ENCODE results near the gene B4GALT4.
A peak's percentile ranks its signal among the peaks of the same experiment; 100 is the strongest.
"Not testable (repeated sequence)": the region's sequence is repeated elsewhere in the genome, so short reads cannot be mapped to it uniquely, and the experiment has no call there.

Gene B4GALT4

DNA sequence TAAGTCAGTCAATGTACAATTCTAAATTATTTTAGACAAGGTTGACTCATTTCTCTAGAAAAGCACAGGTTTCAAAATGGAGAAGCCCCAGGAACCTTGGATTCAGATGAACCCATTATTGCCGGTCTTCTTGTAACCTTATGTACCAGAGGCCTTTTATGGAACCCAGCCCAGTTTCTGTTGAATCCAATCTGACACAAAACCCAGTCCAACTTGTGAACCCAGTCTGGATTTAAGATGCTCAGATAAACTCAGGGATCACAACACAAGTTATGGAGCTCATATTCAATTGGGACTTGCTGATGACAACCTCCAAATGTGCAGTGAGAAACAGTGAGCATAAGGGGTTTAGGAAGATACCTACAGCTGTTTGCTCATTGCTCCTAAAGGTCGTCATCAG lies 16.4 kb upstream of the B4GALT4 start:
- Histone ChIP-seq H3K4me1 (ENCODE audit: control insufficient read depth, low read depth, low read length) (peaks cover 41% of the 10 kb centered on the region), H3K9me3 (ENCODE audit: control insufficient read depth, low read depth, low read length) (no peaks in the 10 kb centered on the region), H3K27me3 (ENCODE audit: control insufficient read depth, insufficient read depth, low read length) (no peaks in the 10 kb centered on the region), H3K36me3 (ENCODE audit: control insufficient read depth, low read depth, low read length) (no peaks in the 10 kb centered on the region), H3K9ac (ENCODE audit: low read length) (no peak overlapping the region), H3K27ac (ENCODE audit: low read length) (no peak overlapping the region), H3K4me3 (ENCODE audit: low read length) (no peak overlapping the region)

- no peaks in the 10 kb centered on the region for H3K9me3 ChIP-seq (ENCODE audit: control insufficient read depth, low read depth, low read length)
- no peak overlapping the region for H3K9ac ChIP-seq (ENCODE audit: low read length)
- H3K36me3 ChIP-seq (ENCODE audit: control insufficient read depth, low read depth, low read length) = no peaks in the 10 kb centered on the region
- no peak overlapping the region for H3K27ac ChIP-seq (ENCODE audit: low read length)
- peaks cover 35% of the 10 kb centered on the region for H3K4me1 ChIP-seq (ENCODE audit: control insufficient read depth, low read depth, low read length)
- no peaks in the 10 kb centered on the region for H3K27me3 ChIP-seq (ENCODE audit: control insufficient read depth, insufficient read depth, low read length)
- H3K4me3 ChIP-seq (ENCODE audit: low read length) = no peak overlapping the region
Observed at GRCh38 chr3:119255214-119255613, 14.5 kb upstream of the B4GALT4 start.

- Histone ChIP-seq H3K9me3 (ENCODE audit: control insufficient read depth, low read depth, low read length) (peaks cover 10% of the 10 kb centered on the region), H3K9ac (ENCODE audit: low read length) (no peak overlapping the region), H3K4me1 (ENCODE audit: control insufficient read depth, low read depth, low read length) (no peaks in the 10 kb centered on the region), H3K27ac (ENCODE audit: low read length) (no peak overlapping the region), H3K36me3 (ENCODE audit: control insufficient read depth, low read depth, low read length) (no peaks in the 10 kb centered on the region), H3K27me3 (ENCODE audit: control insufficient read depth, insufficient read depth, low read length) (no peaks in the 10 kb centered on the region), H3K4me3 (ENCODE audit: low read length) (no peak overlapping the region)
Observed at GRCh38 chr3:119245778-119246177, 5.1 kb upstream of the B4GALT4 start.

DNA sequence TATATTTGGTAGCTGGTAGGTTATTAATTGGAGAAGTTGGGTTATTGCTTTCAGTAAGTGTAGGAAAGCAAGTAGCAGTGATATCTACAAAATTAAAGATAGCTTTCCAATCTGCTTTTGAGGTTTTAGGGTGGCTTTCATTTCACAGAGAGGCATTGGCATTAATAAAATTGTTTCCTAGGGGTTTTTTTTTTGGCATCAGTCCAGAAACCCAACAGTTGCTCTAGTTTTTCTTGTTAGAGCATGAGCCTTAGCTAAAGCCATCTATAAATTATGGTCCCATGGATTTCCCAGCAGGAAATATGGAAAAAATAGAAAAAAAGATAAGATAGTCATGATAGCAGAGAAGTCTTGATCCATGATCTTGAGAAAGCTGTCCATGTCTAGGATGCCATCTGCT lies 3.0 kb upstream of the B4GALT4 start:
- Histone ChIP-seq H3K36me3 (ENCODE audit: control insufficient read depth, low read depth, low read length) (no peaks in the 10 kb centered on the region), H3K4me3 (ENCODE audit: low read length) (no peak overlapping the region), H3K9me3 (ENCODE audit: control insufficient read depth, low read depth, low read length) (peaks cover 5% of the 10 kb centered on the region), H3K27me3 (ENCODE audit: control insufficient read depth, insufficient read depth, low read length) (no peaks in the 10 kb centered on the region), H3K4me1 (ENCODE audit: control insufficient read depth, low read depth, low read length) (no peaks in the 10 kb centered on the region), H3K27ac (ENCODE audit: low read length) (no peak overlapping the region), H3K9ac (ENCODE audit: low read length) (no peak overlapping the region)

GRCh38 chr3:119243058-119243529 lies 2.4 kb upstream of the B4GALT4 start:
- H3K4me3 ChIP-seq (ENCODE audit: low read length); H3K9me3 ChIP-seq (ENCODE audit: control insufficient read depth, low read depth, low read length); H3K4me1 ChIP-seq (ENCODE audit: control insufficient read depth, low read depth, low read length); H3K36me3 ChIP-seq (ENCODE audit: control insufficient read depth, low read depth, low read length); H3K9ac ChIP-seq (ENCODE audit: low read length); H3K27me3 ChIP-seq (ENCODE audit: control insufficient read depth, insufficient read depth, low read length); H3K27ac ChIP-seq (ENCODE audit: low read length): not testable (repeated sequence)

DNA sequence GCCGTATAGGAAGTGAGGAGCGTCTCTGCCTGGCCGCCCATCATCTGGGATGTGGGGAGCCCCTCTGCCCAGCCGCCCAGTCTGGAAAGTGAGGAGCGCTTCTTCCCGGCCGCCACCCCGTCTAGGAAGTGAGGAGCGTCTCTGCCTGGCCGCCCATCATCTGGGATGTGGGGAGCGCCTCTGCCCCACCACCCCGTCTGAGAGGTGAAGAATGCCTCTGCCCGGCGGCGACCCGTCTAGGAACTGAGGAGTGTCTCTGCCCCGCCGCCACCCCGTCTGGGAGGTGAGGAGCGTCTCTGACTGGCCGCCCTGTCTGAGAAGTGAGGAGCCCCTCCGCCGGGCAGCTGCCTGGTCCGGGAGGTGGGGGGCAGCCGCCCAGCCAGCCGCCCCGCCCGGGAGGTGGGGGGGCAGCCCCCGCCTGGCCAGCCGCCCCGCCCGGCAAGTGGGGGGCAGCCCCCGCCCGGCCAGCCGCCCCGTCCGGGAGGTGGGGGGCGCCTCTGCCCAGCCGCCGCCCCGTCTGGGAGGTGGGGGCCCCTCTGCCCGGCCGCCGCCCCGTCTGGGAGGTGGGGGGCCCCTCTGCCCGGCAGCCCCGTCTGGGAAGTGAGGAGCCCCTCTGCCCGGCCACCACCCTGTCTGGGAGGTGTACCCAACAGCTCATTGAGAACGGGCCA lies 1.8 kb upstream of the B4GALT4 start:
- H3K9me3 ChIP-seq (ENCODE audit: control insufficient read depth, low read depth, low read length); H3K4me1 ChIP-seq (ENCODE audit: control insufficient read depth, low read depth, low read length); H3K9ac ChIP-seq (ENCODE audit: low read length); H3K27ac ChIP-seq (ENCODE audit: low read length); H3K4me3 ChIP-seq (ENCODE audit: low read length); H3K36me3 ChIP-seq (ENCODE audit: control insufficient read depth, low read depth, low read length); H3K27me3 ChIP-seq (ENCODE audit: control insufficient read depth, insufficient read depth, low read length): not testable (repeated sequence)

- no peaks in the 10 kb centered on the region for H3K4me1 ChIP-seq (ENCODE audit: control insufficient read depth, low read depth, low read length)
- peak overlapping the region; percentile 73 for H3K4me3 ChIP-seq (ENCODE audit: low read length)
- peak overlapping the region; percentile 64 for H3K9ac ChIP-seq (ENCODE audit: low read length)
- H3K9me3 ChIP-seq (ENCODE audit: control insufficient read depth, low read depth, low read length) = no peaks in the 10 kb centered on the region
- H3K27me3 ChIP-seq (ENCODE audit: control insufficient read depth, insufficient read depth, low read length) = no peaks in the 10 kb centered on the region
- H3K27ac ChIP-seq (ENCODE audit: low read length) = no peak overlapping the region
- H3K36me3 ChIP-seq (ENCODE audit: control insufficient read depth, low read depth, low read length) = peaks cover 23% of the 10 kb centered on the region
Observed at GRCh38 chr3:119240101-119240590, 532 bp downstream of the B4GALT4 start.

DNA sequence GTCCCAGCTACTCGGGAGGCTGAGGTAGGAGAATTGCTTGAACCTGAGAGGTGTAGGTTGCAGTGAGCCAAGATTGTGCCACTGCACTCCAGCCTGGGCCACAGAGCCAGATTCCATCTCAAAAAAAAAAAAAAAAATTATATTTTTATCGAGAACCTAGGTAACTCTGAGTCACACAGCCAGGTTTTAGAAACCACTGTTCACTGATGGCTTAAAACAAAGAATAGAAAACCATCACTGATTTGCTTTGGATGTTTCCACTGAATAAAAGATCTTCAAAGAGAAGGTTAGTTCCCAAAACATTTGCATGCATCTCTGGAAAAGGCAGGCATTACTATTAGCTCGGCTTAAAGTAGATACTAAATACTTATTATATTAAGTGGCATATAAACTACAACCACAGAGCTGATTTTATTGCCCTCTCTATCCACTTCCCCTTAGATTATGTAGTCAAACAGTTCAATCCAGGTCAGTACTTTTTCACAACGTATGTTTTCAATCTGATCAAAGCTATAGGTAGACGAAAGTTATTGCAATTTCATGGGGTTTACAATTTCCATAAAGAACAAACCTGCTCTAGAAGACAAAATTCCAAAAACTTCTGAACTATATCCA lies 1.4 kb downstream of the B4GALT4 start:
- Histone ChIP-seq H3K36me3 (ENCODE audit: control insufficient read depth, low read depth, low read length) (peaks cover 30% of the 10 kb centered on the region), H3K27me3 (ENCODE audit: control insufficient read depth, insufficient read depth, low read length) (no peaks in the 10 kb centered on the region), H3K9me3 (ENCODE audit: control insufficient read depth, low read depth, low read length) (no peaks in the 10 kb centered on the region), H3K4me3 (ENCODE audit: low read length) (peak overlapping the region; percentile 73), H3K9ac (ENCODE audit: low read length) (peak overlapping the region; percentile 64), H3K27ac (ENCODE audit: low read length) (no peak overlapping the region), H3K4me1 (ENCODE audit: control insufficient read depth, low read depth, low read length) (no peaks in the 10 kb centered on the region)

DNA sequence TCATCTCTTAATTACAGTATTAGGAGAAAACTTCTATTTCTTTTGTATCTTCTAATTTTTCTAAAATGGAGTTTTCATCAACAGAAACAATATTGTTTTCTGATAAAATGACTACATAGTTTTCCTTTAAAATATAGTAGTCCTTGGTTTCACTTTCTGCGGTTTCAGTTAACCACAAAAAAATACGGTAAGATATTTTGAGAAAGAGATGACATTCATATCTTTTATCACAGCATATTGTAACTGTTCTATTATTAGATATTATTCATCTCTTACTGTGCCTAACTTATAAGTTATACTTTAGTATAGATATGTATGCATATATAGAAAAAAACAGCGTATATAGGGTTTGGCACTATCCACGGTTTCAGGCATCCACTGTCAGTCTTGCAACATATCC lies 2.3 kb downstream of the B4GALT4 start:
- Histone ChIP-seq H3K4me3 (ENCODE audit: low read length) (peak overlapping the region; percentile 27), H3K9ac (ENCODE audit: low read length) (no peak overlapping the region), H3K9me3 (ENCODE audit: control insufficient read depth, low read depth, low read length) (no peaks in the 10 kb centered on the region), H3K36me3 (ENCODE audit: control insufficient read depth, low read depth, low read length) (peaks cover 31% of the 10 kb centered on the region), H3K4me1 (ENCODE audit: control insufficient read depth, low read depth, low read length) (no peaks in the 10 kb centered on the region), H3K27me3 (ENCODE audit: control insufficient read depth, insufficient read depth, low read length) (no peaks in the 10 kb centered on the region), H3K27ac (ENCODE audit: low read length) (no peak overlapping the region)

- Histone ChIP-seq H3K27me3 (ENCODE audit: control insufficient read depth, insufficient read depth, low read length) (no peaks in the 10 kb centered on the region), H3K27ac (ENCODE audit: low read length) (no peak overlapping the region), H3K4me3 (ENCODE audit: low read length) (no peak overlapping the region), H3K36me3 (ENCODE audit: control insufficient read depth, low read depth, low read length) (peaks cover 38% of the 10 kb centered on the region), H3K9me3 (ENCODE audit: control insufficient read depth, low read depth, low read length) (no peaks in the 10 kb centered on the region), H3K9ac (ENCODE audit: low read length) (no peak overlapping the region), H3K4me1 (ENCODE audit: control insufficient read depth, low read depth, low read length) (no peaks in the 10 kb centered on the region)
Observed at GRCh38 chr3:119237299-119237698, 3.4 kb downstream of the B4GALT4 start.

DNA sequence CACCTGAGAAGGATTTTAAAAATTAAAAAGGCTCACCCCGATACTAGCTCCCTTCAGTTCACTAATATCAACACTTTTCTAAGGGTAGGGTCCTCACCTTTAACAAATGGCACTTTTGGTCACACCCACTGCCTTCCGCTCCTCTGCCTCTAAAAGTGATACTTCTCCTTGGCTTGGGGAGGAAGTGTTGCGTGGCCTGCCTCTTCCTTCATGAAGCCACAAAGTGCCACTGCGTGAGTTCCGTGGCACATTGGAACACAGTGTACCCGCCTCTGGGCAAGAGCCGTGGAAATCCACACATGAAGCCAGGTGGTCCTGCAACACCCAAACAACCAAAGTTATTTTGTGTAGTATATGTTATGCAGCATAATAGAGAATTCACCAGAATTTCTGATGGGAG lies 3.9 kb downstream of the B4GALT4 start:
- Histone ChIP-seq H3K4me3 (ENCODE audit: low read length) (no peak overlapping the region), H3K27me3 (ENCODE audit: control insufficient read depth, insufficient read depth, low read length) (no peaks in the 10 kb centered on the region), H3K9ac (ENCODE audit: low read length) (no peak overlapping the region), H3K4me1 (ENCODE audit: control insufficient read depth, low read depth, low read length) (no peaks in the 10 kb centered on the region), H3K9me3 (ENCODE audit: control insufficient read depth, low read depth, low read length) (no peaks in the 10 kb centered on the region), H3K36me3 (ENCODE audit: control insufficient read depth, low read depth, low read length) (peaks cover 39% of the 10 kb centered on the region), H3K27ac (ENCODE audit: low read length) (no peak overlapping the region)

- no peaks in the 10 kb centered on the region for H3K4me1 ChIP-seq (ENCODE audit: control insufficient read depth, low read depth, low read length)
- peaks cover 50% of the 10 kb centered on the region for H3K36me3 ChIP-seq (ENCODE audit: control insufficient read depth, low read depth, low read length)
- no peaks in the 10 kb centered on the region for H3K9me3 ChIP-seq (ENCODE audit: control insufficient read depth, low read depth, low read length)
- no peak overlapping the region for H3K4me3 ChIP-seq (ENCODE audit: low read length)
- H3K27ac ChIP-seq (ENCODE audit: low read length) = no peak overlapping the region
- H3K9ac ChIP-seq (ENCODE audit: low read length) = no peak overlapping the region
- no peaks in the 10 kb centered on the region for H3K27me3 ChIP-seq (ENCODE audit: control insufficient read depth, insufficient read depth, low read length)
Observed at GRCh38 chr3:119235151-119235550, 5.5 kb downstream of the B4GALT4 start.

All from iPS-18a (cell line).